EL (cell line): ENCODE data around the gene MAP2K5.

Source experiments
- DNase-seq: peaks from one replicate; pipeline ENCODE4 v3.0.0-alpha.2; 2016

The MAP2K5 gene

DNA sequence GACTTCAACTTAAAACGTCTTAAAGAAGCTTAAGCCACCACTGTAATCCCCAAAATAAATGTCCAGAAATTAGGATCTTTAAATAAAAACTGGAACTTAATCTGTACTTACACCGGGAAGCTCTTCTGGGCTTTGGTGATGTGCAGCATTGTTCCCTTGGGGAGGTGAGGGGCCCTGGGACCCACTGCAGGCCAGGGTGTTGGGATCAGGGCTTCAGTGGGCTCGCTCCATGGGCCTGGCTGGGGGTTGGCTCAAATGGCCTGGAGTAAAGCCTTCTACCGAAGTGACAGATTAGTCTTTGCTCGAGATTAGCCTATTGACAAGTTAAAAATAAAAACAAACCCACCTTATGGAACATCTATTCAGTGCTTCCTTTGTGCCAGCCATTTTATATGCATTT, 303.5 kb downstream of the MAP2K5 start:
- DNase-seq, result no peak

DNA sequence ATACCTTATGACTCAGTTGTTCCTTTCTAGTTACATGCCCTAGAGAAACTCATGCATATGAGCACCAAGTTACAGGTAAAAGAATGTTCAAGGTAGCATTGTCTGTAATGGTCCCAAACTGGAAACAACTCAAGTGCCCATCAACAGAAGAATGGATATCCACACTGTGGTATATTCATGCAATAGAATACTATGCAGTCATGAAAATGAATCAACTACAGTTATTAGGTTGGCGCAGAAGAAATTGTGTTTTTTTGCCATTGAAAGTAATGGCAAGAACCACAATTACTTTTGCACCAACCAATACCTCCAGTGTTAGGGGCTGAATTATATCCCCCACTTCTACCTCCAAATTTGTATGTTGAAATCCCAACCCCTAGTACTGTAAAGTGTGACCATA, 307.0 kb downstream of the MAP2K5 start:
- no peak for DNase-seq

DNA sequence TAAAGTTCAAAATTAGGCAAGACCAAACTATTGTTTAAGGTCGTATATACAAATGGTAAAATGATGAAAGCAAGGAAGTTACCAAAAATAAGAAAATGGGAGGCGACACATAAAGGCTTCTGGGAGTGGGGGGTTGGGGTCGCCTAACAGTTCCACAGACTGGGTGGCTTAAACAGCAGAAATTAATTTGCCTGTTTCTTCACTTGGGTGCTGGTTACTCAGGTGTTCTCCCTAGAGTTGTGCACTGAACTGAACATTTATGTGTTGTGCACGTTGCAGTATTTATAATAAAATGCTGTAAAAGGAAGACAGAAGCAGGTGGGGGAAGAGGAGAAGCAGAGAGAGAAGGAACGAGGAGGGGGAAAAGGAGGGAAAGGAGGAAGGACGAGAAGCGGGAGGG, 307.8 kb downstream of the MAP2K5 start:
- no peak for DNase-seq

DNA sequence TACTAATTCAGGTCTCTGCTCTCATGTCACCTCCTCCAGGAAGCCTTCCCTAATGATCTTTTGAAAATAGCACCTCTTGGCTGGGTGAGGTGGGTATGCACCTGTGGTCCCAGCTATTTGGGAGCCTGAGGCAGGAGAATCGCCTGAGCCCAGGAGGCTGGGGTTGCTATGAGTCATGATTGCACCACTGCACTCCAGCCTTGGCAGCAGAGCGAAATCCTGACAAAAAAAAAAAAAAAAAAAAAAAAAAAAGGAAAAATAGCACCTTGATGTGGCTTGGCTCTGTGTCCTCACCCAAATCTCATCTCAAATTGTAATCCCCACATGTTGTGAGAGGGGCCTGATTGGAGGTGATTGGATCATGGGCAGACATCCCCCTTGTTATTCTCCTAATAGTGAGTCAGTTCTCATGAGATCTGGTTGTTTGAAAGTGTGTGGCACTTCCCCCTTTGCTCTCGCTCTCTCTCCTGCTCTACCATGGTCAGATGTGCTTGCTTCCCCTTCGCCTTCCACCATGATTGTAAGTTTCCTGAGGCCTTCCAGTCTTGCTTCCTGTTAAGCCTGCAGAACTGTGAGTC, 308.6 kb downstream of the MAP2K5 start:
- DNase-seq, result peak; percentile 51

DNA sequence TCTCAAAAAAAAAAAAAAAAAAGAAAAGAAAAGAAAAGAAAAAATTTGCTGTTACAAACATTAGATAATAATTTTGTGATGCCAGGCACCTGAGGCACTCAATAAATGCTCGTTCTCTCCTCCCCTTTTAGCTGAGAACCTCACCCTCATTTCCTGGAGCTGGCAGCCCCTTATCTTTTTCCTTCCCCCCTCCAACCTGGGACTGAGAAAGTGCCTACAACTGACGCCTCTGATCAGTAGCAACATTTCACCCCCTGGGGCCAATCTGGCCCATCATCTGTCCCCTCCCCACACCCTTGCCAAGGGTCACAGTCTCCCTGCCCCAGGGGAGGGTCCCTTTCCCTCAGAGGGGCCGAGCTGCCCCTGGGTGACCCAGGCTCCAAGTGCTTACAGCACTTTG, 309.9 kb downstream of the MAP2K5 start:
- no peak for DNase-seq

DNA sequence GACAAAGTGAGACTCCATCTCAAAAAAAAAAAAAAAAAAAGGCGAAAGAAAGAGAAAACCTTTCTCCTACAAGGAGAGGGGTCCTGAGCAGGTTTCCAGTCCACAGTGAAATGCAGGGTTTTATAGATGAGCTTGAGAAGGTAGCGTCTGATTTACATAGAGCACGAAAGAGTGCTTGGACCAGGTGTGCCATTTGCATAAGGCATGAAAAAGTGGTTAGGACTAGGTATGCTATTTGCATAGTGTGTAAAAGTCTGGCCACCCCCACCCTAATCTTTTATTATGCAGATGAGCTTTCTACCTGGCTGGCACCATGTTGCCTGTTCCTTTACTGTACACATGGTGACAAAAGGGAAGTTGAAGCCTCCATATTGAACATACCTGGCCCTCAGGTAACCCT, 311.0 kb downstream of the MAP2K5 start:
- no peak for DNase-seq

DNA sequence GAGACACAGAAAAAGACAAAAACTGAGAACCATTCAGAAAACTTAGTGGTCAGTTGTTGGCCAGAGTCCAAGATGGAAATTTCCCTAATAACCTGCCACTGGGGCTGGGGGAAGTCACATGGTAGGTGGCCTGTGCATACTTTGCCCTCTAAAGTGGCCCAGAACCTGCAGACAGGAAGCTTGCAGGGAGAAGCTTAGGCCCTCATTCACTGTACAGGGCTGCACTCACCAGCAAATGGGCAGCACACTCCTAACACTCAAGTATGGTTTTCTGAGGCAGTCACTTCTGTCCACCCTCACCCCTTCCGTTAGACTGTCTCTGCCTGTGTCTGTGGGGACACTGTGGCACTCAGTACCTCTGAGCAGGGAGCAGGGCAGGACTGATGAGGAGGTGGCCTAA, 311.9 kb downstream of the MAP2K5 start:
- DNase-seq, result no peak

DNA sequence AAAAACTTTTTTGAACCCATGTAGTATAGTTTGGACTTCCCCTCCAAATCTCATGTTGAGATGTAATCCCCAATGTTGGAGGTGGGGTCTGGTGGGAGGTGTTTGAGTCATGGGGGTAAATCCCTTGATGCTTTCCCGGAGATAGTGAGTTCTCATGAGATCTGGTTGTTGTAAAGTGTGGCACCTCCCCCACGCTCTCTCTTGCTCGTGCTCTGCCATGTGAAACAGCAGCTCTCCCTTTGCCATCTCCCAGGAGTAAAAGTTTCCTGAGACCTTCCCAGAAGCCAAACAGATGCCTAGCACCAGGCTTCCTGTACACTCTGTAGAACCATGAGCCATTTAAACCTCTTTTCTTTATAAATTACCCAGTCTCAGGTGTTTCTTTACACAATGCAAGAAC, 313.3 kb downstream of the MAP2K5 start:
- DNase-seq, result no peak
